ENCODE data around the gene ZDHHC8. TPM values are rescaled to one million over a fixed set of nuclear protein-coding genes. Genes with fewer than 3 reads are reported as not detected.

Gene ZDHHC8
- total RNA-seq, 2 donors from 2014 or later: 82.2 to 82.3 TPM

DNA sequence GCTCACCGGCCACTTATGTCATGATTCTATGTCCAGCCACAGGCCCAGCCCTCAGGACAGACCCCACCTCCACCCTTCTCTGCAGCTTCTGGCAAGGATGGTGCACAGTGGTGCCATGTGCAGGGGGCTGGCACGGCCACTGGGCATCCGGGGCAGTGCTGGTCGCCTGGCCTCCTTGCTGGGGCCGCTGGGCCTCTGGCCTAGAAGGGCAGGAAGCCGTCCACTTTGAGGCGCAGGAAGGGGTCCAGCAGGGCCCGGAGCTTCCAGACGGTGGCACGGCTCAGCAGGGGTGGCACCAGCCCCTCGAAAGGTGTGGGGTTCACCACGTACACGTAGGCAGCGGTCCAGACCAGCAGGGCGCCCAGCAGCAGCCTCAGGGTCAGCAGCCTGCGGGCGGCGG lies 16.8 kb downstream of the ZDHHC8 start:
- Mint-ChIP-seq H3K4me1 (no peaks in the 10 kb centered on the region), H3K27ac (no peak overlapping the region), H3K9me3 (no peaks in the 10 kb centered on the region), H3K4me3 (no peak overlapping the region), H3K27me3 (ENCODE audit: insufficient read depth) (no peaks in the 10 kb centered on the region), H3K36me3 (ENCODE audit: low read depth) (no peaks in the 10 kb centered on the region)
- Histone ChIP-seq H3K36me3 (ENCODE audit: control insufficient read depth, insufficient read depth, low read length) (no peaks in the 10 kb centered on the region), H3K27ac (ENCODE audit: low read depth, low read length) (no peak overlapping the region), H3K9me3 (ENCODE audit: control insufficient read depth, low read length) (no peaks in the 10 kb centered on the region), H3K27me3 (ENCODE audit: control insufficient read depth, insufficient read depth, low read length, poor library complexity, severe bottlenecking) (no peaks in the 10 kb centered on the region), H3K4me1 (ENCODE audit: control insufficient read depth, insufficient read depth, low read length) (no peaks in the 10 kb centered on the region), H3K4me3 (ENCODE audit: low read length) (no peak overlapping the region), H3K9ac (ENCODE audit: extremely low read depth, low read length, poor library complexity, severe bottlenecking) (no peak overlapping the region)
- TF ChIP-seq, protein P1, sequence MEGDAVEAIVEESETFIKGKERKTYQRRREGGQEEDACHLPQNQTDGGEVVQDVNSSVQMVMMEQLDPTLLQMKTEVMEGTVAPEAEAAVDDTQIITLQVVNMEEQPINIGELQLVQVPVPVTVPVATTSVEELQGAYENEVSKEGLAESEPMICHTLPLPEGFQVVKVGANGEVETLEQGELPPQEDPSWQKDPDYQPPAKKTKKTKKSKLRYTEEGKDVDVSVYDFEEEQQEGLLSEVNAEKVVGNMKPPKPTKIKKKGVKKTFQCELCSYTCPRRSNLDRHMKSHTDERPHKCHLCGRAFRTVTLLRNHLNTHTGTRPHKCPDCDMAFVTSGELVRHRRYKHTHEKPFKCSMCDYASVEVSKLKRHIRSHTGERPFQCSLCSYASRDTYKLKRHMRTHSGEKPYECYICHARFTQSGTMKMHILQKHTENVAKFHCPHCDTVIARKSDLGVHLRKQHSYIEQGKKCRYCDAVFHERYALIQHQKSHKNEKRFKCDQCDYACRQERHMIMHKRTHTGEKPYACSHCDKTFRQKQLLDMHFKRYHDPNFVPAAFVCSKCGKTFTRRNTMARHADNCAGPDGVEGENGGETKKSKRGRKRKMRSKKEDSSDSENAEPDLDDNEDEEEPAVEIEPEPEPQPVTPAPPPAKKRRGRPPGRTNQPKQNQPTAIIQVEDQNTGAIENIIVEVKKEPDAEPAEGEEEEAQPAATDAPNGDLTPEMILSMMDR (conservative IDR thresholded peaks at IDR 0.05): no peak
- WGBS, 2 experiments (ENCODE audit: insufficient coverage in 1 of 2, insufficient read length in 1 of 2): 93 to 94% methylated on average over 16 to 18 of the region's 18 CpGs
- no peak for DNase-seq

DNA sequence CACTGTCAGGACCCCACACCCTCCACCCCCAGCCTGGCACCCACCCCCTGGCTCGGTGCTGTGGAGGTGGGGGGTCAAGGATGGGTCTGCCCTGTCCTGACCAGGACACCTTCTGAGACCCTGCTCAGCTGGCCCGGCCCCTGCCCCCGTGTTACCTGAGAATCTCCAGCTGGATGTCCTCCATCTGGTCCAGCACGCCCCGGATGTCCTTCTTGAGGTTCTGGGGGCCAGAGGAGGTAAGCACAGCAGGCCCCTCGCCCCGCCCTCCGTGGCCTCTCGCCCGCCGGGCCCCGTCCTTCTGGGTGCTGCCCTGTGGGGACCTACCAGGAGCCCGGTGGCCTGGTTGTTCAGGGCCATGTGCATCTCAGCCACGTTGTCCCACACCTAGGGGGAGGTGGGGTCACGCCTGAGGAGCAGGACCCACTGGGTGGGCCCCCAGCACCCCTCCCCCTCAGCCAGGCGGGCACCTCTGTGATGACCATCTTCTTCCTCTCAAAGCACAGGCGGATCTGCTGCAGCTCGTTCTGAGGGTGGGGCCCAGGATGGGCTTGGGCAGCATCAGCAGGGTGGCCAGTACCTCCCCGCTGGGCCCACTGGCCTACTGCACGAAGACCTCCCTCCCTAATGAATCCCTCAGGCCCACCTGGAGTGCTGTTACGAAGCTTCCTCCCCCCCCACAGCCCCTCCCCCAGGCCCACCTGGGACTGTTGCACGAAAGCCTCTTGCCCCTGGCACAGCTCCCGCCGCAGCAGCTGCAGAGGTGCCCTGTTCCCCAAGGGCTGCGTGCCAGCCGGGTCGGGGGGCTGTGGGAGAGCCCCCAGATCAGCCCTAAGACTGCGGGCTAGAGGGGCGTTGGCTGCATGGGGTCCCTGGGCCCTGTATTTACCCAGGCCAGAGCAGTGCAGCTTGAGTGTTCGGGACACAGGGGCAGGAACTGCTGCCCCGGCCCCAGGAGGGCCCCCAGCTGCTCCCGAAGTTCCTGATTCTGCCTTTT lies 17.9 kb downstream of the ZDHHC8 start:
- Histone ChIP-seq H3K27me3 (ENCODE audit: control insufficient read depth, insufficient read depth, low read length, poor library complexity, severe bottlenecking) (no peaks in the 10 kb centered on the region), H3K27ac (ENCODE audit: low read depth, low read length) (no peak overlapping the region), H3K9ac (ENCODE audit: extremely low read depth, low read length, poor library complexity, severe bottlenecking) (no peak overlapping the region), H3K4me1 (ENCODE audit: control insufficient read depth, insufficient read depth, low read length) (no peaks in the 10 kb centered on the region), H3K9me3 (ENCODE audit: control insufficient read depth, low read length) (no peaks in the 10 kb centered on the region), H3K4me3 (ENCODE audit: low read length) (no peak overlapping the region), H3K36me3 (ENCODE audit: control insufficient read depth, insufficient read depth, low read length) (no peaks in the 10 kb centered on the region)
- TF ChIP-seq, protein P1 (conservative IDR thresholded peaks at IDR 0.05): no peak
- no peak overlapping the region for H3K27ac Mint-ChIP-seq
- H3K4me1 Mint-ChIP-seq: no peaks in the 10 kb centered on the region
- no peak for DNase-seq
- no peaks in the 10 kb centered on the region for H3K27me3 Mint-ChIP-seq (ENCODE audit: insufficient read depth)
- H3K4me3 Mint-ChIP-seq: no peak overlapping the region
- no peaks in the 10 kb centered on the region for H3K9me3 Mint-ChIP-seq
- WGBS, 2 experiments (ENCODE audit: insufficient coverage in 1 of 2, insufficient read length in 1 of 2): 91 to 92% methylated on average over 8 to 32 of the region's 32 CpGs
- H3K36me3 Mint-ChIP-seq (ENCODE audit: low read depth): no peaks in the 10 kb centered on the region

DNA sequence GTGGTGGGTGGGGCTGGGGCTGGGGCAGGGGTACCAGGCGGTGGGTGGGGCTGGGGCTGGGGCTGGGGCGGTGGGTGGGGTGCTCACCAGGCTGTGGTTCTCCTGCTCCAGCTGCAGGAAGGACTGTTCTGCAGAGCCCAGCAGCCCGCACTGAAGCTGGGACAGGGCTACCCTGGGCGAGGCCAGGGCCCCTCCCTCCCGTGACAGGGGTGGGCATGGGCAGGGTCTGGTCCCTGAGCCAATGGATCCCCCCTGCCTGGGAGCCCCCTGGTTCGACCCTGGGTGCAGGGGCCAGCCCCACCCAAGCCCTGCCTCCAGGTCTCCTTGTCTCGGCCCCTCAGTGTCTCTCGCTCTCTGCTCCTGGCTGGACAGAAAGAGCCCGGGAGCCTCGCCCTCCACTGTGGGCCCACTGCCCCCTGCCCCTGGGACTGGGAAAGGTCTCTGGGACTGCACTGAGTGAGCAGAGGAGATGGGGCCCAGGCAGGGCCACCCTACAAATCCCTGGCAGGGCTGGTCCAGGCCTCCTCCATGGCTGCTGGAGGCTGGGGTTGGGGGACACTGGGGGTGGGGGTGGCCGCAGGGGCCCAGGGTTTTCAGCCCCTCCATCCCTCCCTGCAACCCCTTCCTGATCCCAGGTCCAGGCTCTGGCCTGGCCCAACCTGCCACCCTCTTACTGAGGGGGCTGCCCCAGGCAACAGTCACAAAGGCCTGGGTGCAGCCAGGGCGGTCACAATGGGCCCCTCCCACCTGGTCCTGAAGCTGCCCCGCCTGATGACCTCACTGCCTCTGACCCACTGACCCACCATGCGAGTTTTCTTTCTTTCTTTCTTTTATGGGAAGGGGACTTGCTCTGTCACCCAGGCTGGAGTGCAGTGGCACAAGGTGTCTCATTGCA lies 19.0 kb downstream of the ZDHHC8 start, which contains the start of gene CCDC188:
Gene CCDC188, minus strand, starts transcription at position 675 of the 895 bp plus-strand sequence. Its CDS starts 69 bp downstream, at position 606.
- WGBS, 2 experiments (ENCODE audit: insufficient coverage in 1 of 2, insufficient read length in 1 of 2): 85 to 91% methylated on average over 5 to 13 of the region's 14 CpGs
- no peak for DNase-seq
- no peaks in the 10 kb centered on the region for H3K4me1 Mint-ChIP-seq
- no peaks in the 10 kb centered on the region for H3K36me3 Mint-ChIP-seq (ENCODE audit: low read depth)
- no peak within 1 kb of the TSS for H3K4me3 ChIP-seq (ENCODE audit: low read length)
- no peaks in the 10 kb centered on the region for H3K36me3 ChIP-seq (ENCODE audit: control insufficient read depth, insufficient read depth, low read length)
- no peaks in the 10 kb centered on the region for H3K27me3 Mint-ChIP-seq (ENCODE audit: insufficient read depth)
- H3K4me1 ChIP-seq (ENCODE audit: control insufficient read depth, insufficient read depth, low read length): no peaks in the 10 kb centered on the region
- TF ChIP-seq, protein P1 (conservative IDR thresholded peaks at IDR 0.05): no peak
- no peak within 1 kb of the TSS for H3K9ac ChIP-seq (ENCODE audit: extremely low read depth, low read length, poor library complexity, severe bottlenecking)
- H3K27ac Mint-ChIP-seq: no peak within 1 kb of the TSS
- H3K27ac ChIP-seq (ENCODE audit: low read depth, low read length): no peak within 1 kb of the TSS
- no peaks in the 10 kb centered on the region for H3K27me3 ChIP-seq (ENCODE audit: control insufficient read depth, insufficient read depth, low read length, poor library complexity, severe bottlenecking)
- no peaks in the 10 kb centered on the region for H3K9me3 ChIP-seq (ENCODE audit: control insufficient read depth, low read length)
- no peak within 1 kb of the TSS for H3K4me3 Mint-ChIP-seq
- no peaks in the 10 kb centered on the region for H3K9me3 Mint-ChIP-seq
